NK-92 treated with Interleukin-12 subunit alpha and Interleukin-12 subunit beta, amount 100 ng/mL, for 24 hours (cell line): ENCODE results near the gene RTP1.
"Not testable (repeated sequence)": the region's sequence is repeated elsewhere in the genome, so short reads cannot be mapped to it uniquely, and the experiment has no call there.

Experiments used
- DNase-seq: peaks from one replicate; lab custom pipeline; 2025; lab: John Stamatoyannopoulos, UW

RTP1 gene

GRCh38 chr3:187198490-187198889 is 1.2 kb downstream of the RTP1 start:
- DNase-seq = no peak

- not testable (repeated sequence) for DNase-seq
These were observed 2.3 kb downstream of the RTP1 start for GRCh38 chr3:187199463-187200050.

DNA sequence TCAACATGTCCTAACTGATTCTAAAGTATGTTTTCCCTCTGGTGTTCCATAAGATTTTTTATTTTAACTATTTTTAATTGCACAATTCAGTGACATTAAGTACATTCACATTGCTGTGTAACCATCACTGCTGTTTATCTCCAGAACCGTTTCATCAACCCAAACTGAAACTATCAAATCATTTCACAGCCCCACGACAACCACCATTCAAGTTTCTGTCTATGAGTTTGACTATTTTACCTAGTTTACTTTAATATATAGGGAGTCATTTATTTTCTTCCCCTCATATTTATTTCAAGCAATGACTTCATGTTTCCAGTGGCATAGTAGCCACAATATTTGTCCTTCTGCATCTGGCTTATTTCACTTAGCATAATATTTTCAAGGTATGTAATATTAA is 8.4 kb downstream of the RTP1 start:
- no peak for DNase-seq

- DNase-seq = no peak
These were observed 9.8 kb downstream of the RTP1 start for GRCh38 chr3:187207062-187207461.

- DNase-seq = no peak
These were observed 10.3 kb downstream of the RTP1 start for GRCh38 chr3:187207624-187208023.

DNA sequence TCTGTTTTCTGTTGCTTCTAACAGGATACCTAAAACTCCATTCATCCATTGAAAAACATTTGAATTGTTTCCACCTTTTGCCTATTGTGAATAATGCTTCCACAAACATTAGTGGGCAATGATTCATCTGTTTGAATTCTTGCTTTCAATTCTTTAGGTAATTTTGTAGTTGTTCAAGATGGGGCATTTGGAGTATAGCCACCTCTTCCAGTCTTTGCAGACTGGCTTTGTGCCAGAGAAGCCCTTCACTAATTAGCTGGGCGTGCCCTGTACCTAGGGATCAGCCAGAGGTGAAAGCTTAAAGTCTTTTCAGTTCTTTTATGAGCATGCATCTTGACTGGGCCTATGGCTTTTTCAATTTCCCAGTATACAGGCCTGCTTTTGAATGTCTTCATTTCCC is 10.9 kb downstream of the RTP1 start:
- no peak for DNase-seq

DNA sequence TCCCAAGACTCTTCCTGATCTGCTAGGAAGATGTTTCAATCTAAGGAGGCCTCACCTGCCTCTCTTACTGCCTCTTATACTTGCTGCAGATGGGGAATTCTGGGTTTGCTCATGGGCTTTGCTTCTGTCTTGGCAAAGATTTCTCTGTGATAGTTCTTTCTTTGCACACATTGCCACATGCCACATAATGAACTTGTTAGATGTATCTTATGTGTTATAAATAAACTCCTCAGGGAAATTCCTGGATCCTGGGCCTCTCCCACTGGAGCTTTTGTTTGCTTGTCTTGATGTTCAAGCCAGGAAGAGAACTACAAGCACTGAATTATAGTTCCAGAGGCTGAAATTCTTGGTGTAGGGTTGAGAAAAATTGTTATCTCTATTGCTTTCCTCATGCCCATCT is 12.2 kb downstream of the RTP1 start:
- DNase-seq = no peak

- no peak for DNase-seq
These were observed 12.8 kb downstream of the RTP1 start for GRCh38 chr3:187210091-187210490.

DNA sequence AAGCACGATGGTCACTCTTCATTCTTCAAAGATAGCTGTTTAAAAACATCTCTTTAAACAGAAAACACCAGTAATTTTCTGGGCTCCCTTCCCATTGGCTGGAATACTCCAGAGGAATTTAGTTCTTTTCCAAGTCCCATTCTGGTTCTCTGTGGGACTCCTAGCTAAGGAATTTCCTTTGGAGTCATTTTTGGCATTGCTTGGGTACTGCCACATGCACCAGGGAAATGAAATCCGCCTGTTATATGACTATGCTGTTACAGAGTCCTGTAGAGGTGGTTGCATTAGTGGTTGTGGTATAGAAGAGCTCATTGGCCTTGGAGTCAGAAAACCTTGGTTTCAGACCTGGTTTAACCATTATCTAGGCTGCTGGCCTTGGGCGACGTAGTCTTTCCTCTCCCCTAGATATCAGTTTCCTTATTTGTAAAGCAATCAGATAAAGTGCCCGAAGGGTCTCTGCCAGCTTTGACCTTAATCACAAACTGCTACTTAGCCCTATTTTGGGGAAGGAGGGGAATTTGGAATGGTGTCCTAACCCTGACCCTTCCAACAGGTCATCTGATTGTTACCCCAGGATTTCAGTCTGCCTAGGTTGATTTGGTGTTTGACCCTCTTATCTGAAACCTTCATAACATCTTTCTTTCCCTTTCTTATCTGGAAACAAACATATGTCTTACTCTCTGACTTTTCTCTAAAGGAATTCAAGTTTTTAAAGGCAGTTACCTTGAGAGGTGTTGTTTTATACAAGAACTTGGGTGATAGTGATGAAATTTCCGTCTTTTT is 13.4 kb downstream of the RTP1 start:
- no peak for DNase-seq

- no peak for DNase-seq
These were observed 14.4 kb downstream of the RTP1 start for GRCh38 chr3:187211532-187212195.

- DNase-seq = no peak
These were observed 14.9 kb downstream of the RTP1 start for GRCh38 chr3:187212196-187212545.

GRCh38 chr3:187212705-187213104 is 15.4 kb downstream of the RTP1 start:
- DNase-seq = no peak

DNA sequence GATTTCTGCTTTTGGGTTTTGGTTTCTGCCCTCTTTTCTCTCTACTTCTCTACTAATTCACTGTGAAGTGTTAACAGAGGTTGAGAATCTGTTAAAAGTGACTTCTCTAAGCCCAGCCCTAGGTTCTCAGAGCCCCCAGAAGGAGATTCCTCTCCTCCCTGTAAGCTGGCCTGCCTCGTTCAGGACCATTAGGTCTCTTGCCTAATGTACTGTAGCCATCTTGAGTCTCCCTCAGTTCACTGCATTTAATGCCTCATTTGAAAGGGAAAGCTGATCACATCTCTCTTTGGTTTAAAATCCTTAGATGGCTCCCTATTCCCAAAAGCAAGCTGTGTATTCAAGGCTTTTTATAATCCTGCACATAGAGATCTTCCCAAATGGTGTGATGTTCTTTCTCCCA is 16.3 kb downstream of the RTP1 start:
- no peak for DNase-seq

DNA sequence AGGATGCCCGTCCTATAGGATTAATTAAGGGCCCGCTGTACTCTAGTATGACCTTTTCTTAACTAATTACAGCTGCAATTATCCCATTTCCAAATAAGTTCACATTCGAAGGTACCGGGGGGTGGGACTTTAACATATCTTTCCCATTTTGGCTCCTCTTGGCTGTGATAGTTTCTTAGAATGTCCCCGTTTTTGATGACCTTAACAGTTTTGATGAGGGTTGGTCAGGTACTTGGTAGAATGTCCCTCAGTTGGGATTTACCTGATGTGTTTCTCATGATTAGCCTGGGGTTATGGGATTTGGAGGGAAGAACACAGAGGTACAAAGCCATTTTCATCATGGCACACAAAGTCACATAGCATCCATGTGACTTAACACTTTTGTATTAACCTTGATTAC is 18.2 kb downstream of the RTP1 start:
- no peak for DNase-seq

GRCh38 chr3:187222801-187223200 is 25.5 kb downstream of the RTP1 start:
- no peak for DNase-seq

- DNase-seq = no peak
These were observed 26.5 kb downstream of the RTP1 start for GRCh38 chr3:187223799-187224198.

DNA sequence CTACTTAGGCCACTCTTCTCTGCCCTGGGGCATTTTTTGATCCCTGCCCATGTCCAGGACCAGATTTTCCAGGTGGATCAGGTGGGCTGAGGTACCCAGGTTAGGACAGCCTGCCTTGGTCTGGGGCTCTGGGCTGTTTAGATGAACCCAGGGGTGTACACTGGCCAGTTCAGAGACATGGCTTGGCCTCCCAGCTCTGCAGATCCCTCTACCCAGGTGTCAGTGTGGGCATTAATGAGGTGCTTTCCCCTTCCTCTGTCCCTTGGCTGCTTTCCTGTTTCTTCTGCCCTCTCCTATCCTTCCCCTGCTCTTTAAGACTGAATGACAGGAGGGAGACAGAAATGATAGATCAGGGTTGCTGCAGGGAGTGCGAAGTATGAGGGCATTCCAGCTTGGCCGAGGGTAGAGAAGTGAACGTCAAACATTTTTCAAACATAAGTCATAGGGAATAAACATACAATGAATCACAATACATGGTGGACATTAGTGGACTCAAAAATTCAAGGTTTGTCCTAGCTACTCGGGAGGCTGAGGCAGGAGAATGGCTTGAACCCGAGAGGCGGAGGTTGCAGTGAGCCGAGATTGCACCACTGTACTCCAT is 30.5 kb downstream of the RTP1 start:
- no peak for DNase-seq

DNA sequence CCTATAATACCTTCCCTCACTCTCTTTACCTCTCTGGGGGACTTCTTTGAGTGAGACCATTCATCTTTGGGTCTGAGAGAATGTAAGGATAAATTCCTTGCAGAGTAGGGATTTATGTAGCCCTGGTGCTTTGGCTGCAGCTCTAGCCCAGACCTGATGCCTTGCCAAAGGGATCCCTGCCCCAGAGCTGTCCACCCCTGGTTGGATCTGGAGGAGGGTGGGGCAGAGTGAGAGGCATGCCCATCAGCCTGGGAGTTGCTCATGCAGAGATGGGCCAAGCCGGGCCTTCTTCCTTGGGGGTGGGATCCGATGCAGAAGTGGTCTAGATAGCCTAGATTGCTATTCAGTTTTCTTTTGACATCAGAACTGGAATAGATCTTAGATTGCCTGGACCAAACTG is 31.5 kb downstream of the RTP1 start:
- no peak for DNase-seq

GRCh38 chr3:187230011-187230410 is 32.7 kb downstream of the RTP1 start:
- no peak for DNase-seq

GRCh38 chr3:187236962-187237361 is 39.7 kb downstream of the RTP1 start:
- DNase-seq = no peak

- no peak for DNase-seq
These were observed 40.5 kb downstream of the RTP1 start for GRCh38 chr3:187237741-187238140.

DNA sequence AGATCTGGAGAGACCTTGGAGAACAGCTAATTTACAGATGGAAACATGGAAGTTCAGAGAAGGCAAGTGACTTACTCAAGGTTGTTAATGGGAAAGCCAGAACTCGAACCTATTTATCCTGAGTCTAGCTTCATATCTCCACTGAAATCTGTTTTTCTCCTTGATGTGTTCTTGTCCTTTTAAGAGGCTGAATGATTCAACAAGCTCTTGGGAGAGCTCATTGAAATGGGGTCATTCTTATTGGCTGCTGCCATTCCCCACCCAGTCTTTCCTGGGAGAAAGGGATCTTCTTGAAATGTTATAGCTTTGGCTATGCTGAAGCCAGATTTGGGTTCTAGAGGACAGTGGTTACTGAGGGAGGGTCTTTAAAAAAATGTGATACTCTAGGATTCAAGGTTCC is 41.0 kb downstream of the RTP1 start:
- DNase-seq = no peak

DNA sequence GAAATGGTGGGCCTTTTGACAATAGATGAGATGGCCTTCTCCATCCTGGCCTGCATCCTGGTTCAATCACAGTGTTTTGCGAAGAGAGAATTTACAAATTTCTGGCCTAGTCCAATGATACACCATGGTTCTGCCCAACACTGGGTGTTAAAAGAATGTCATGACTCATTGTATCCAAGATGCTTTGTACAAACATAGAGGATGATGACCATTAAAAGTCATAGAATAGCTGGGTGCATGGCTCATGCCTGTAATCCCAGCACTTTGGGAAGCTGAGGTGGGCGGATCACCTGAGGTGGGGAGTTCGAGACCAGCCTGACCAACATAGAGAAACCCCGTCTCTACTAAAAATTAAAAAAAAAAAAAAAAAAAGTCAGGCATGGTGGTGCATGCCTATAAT is 41.5 kb downstream of the RTP1 start:
- not testable (repeated sequence) for DNase-seq
